ENCODE results near the gene OSBPL6. TPM values are rescaled to one million over a fixed set of nuclear protein-coding genes. Genes with fewer than 3 reads are reported as not detected.

OSBPL6 gene
- total RNA-seq, 1 donor from 2014 or later = 14.0 TPM

DNA sequence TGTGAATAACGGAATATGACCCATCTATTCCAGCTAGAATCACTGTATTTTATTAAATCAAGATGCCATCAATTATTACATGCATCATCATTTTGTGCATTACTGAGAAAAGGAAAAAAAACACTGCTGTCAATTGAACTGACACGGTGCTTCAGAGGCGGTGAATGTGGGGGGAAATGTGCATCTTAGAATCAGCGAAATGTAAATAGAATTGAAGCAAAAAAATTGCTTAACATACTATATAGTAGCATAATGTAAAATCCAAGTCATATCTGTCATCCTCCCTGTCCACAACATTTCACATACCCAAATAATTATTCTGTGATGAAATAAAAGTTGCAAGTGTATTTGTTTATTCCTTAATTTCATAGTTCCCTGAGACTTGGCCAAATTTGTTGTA lies 172.1 kb downstream of the OSBPL6 start:
- H3K4me1 ChIP-seq = no peaks in the 10 kb centered on the region
- no peaks in the 10 kb centered on the region for H3K4me1 Mint-ChIP-seq
- no peaks in the 10 kb centered on the region for H4K20me1 ChIP-seq (ENCODE audit: low read depth)
- H3K4me3 Mint-ChIP-seq = no peak overlapping the region
- H3K4me2 ChIP-seq = no peak overlapping the region
- H3K79me2 ChIP-seq (ENCODE audit: low read depth) = no peaks in the 10 kb centered on the region
- no peaks in the 10 kb centered on the region for H3K27me3 Mint-ChIP-seq (ENCODE audit: insufficient read depth, low read depth)
- no peak overlapping the region for H2AFZ ChIP-seq (replicated peaks)
- H3K9ac ChIP-seq = no peak overlapping the region
- no peak overlapping the region for H3K27ac Mint-ChIP-seq
- no peaks in the 10 kb centered on the region for H3K9me3 ChIP-seq (ENCODE audit: low read depth)
- DNase-seq (ENCODE audit: low spot score) = no peak
- no peaks in the 10 kb centered on the region for H3K27me3 ChIP-seq
- no peaks in the 10 kb centered on the region for H3K36me3 ChIP-seq
- no peak overlapping the region for H3K4me3 ChIP-seq
- no peaks in the 10 kb centered on the region for H3K36me3 Mint-ChIP-seq
- H3K9me3 Mint-ChIP-seq = no peaks in the 10 kb centered on the region
- no peak for TF ChIP-seq EZH2 (IDR thresholded peaks at IDR 0.05)
- TF ChIP-seq, protein P1, sequence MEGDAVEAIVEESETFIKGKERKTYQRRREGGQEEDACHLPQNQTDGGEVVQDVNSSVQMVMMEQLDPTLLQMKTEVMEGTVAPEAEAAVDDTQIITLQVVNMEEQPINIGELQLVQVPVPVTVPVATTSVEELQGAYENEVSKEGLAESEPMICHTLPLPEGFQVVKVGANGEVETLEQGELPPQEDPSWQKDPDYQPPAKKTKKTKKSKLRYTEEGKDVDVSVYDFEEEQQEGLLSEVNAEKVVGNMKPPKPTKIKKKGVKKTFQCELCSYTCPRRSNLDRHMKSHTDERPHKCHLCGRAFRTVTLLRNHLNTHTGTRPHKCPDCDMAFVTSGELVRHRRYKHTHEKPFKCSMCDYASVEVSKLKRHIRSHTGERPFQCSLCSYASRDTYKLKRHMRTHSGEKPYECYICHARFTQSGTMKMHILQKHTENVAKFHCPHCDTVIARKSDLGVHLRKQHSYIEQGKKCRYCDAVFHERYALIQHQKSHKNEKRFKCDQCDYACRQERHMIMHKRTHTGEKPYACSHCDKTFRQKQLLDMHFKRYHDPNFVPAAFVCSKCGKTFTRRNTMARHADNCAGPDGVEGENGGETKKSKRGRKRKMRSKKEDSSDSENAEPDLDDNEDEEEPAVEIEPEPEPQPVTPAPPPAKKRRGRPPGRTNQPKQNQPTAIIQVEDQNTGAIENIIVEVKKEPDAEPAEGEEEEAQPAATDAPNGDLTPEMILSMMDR (IDR thresholded peaks at IDR 0.05) = no peak
- TF ChIP-seq EZH2phosphoT487 (IDR thresholded peaks at IDR 0.05) = no peak
- no peak overlapping the region for H3K27ac ChIP-seq
- H3F3A ChIP-seq (ENCODE audit: low read depth) = no peaks in the 10 kb centered on the region

DNA sequence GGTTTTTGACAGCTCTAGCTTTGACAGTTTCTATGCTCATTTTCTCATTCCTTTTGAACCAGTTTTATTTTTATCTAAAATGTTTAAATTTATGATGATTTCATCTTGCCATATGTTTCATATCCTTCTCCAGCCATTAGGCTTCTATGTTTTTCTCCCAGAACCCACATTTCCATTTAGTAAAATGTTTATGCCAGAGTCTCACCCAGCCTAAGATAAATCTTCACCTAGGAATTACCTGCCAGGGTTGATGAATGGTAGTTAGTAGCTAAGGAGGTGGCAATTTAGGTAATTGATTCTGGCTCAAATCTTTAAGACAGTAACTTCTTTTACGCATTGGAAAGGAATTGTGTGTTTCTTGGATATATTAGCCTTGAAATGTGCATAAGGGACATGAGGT lies 173.0 kb downstream of the OSBPL6 start:
- no peaks in the 10 kb centered on the region for H3K79me2 ChIP-seq (ENCODE audit: low read depth)
- H3K9ac ChIP-seq = no peak overlapping the region
- no peaks in the 10 kb centered on the region for H3K9me3 ChIP-seq (ENCODE audit: low read depth)
- no peak overlapping the region for H3K27ac Mint-ChIP-seq
- no peaks in the 10 kb centered on the region for H3F3A ChIP-seq (ENCODE audit: low read depth)
- H4K20me1 ChIP-seq (ENCODE audit: low read depth) = no peaks in the 10 kb centered on the region
- H3K4me1 ChIP-seq = no peaks in the 10 kb centered on the region
- no peak overlapping the region for H3K4me3 Mint-ChIP-seq
- H3K27me3 Mint-ChIP-seq (ENCODE audit: insufficient read depth, low read depth) = no peaks in the 10 kb centered on the region
- H3K4me1 Mint-ChIP-seq = no peaks in the 10 kb centered on the region
- H3K36me3 ChIP-seq = no peaks in the 10 kb centered on the region
- H3K36me3 Mint-ChIP-seq = no peaks in the 10 kb centered on the region
- no peak overlapping the region for H3K27ac ChIP-seq
- H3K4me2 ChIP-seq = no peak overlapping the region
- no peak overlapping the region for H3K4me3 ChIP-seq
- TF ChIP-seq, protein P1 (IDR thresholded peaks at IDR 0.05) = no peak
- no peak for TF ChIP-seq EZH2phosphoT487 (IDR thresholded peaks at IDR 0.05)
- no peak for TF ChIP-seq EZH2 (IDR thresholded peaks at IDR 0.05)
- no peaks in the 10 kb centered on the region for H3K27me3 ChIP-seq
- H3K9me3 Mint-ChIP-seq = no peaks in the 10 kb centered on the region
- no peak overlapping the region for H2AFZ ChIP-seq (replicated peaks)
- DNase-seq (ENCODE audit: low spot score) = no peak

DNA sequence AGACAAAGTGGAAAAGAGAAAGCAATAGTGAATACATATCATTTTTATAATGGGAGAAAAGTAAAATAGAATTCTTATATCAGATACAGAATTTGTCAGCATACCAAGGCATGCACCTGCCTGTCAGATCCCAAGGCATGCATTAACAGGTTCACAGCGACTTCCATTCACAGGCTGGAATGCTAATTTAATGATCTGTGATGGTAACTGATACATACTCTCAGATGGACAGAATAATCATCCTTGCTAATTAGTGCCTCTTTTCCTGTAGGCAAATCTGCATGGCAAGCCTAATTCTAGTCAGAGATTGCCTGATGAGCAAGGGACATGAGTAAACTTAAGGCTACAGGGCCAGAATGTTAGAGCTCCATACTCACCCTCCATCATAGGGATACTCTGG lies 180.6 kb downstream of the OSBPL6 start:
- no peak overlapping the region for H3K27ac Mint-ChIP-seq
- peaks cover 2% of the 10 kb centered on the region for H3K27me3 Mint-ChIP-seq (ENCODE audit: insufficient read depth, low read depth)
- Histone ChIP-seq H3K79me2 (ENCODE audit: low read depth) (no peaks in the 10 kb centered on the region), H3K27ac (no peak overlapping the region), H3K4me2 (no peak overlapping the region), H3K36me3 (no peaks in the 10 kb centered on the region), H3K4me3 (no peak overlapping the region), H3K9ac (no peak overlapping the region), H3K27me3 (no peaks in the 10 kb centered on the region), H3K9me3 (ENCODE audit: low read depth) (no peaks in the 10 kb centered on the region), H3F3A (ENCODE audit: low read depth) (no peaks in the 10 kb centered on the region), H3K4me1 (no peaks in the 10 kb centered on the region), H2AFZ (replicated peaks) (no peak overlapping the region), H4K20me1 (ENCODE audit: low read depth) (no peaks in the 10 kb centered on the region)
- peaks cover 7% of the 10 kb centered on the region for H3K36me3 Mint-ChIP-seq
- H3K4me3 Mint-ChIP-seq = no peak overlapping the region
- no peak for TF ChIP-seq EZH2 (IDR thresholded peaks at IDR 0.05)
- TF ChIP-seq, protein P1 (IDR thresholded peaks at IDR 0.05) = no peak
- no peak for TF ChIP-seq EZH2phosphoT487 (IDR thresholded peaks at IDR 0.05)
- H3K9me3 Mint-ChIP-seq = no peaks in the 10 kb centered on the region
- no peaks in the 10 kb centered on the region for H3K4me1 Mint-ChIP-seq
- DNase-seq (ENCODE audit: low spot score) = no peak

Data from neural progenitor cell (in vitro differentiated cells).